HepG2 (cell line): ENCODE measurements around the gene ADGRF1. TPM values are rescaled to one million over a fixed set of nuclear protein-coding genes. Genes with fewer than 3 reads are reported as not detected.

ENCODE experiments used
- ADNP ChIP-seq: sonication (generic); formaldehyde crosslinking; IDR thresholded peaks from 2 replicates; pipeline ENCODE4 v1.4.0; 2020; ENCODE audit warnings: missing genetic modification reagents
- CHD4 ChIP-seq: fragments of 200-600 bp; sonication (generic); IDR thresholded peaks from 2 replicates; pipeline ENCODE4 v1.7.0; 2017; ENCODE audit warnings: mild to moderate bottlenecking, low read length, borderline replicate concordance
- CREB1 ChIP-seq, 2 experiments: fragments of 450-650 bp in 1 of 2; IDR thresholded peaks; 2 replicates each; pipeline ENCODE4 v1.6.1; 2016 to 2017; ENCODE audit warnings: control low read depth in 1 of 2, mild to moderate bottlenecking in 1 of 2, missing compliant biosample characterization in 1 of 2, missing genetic modification characterization in 1 of 2
- IKZF5 ChIP-seq: IDR thresholded peaks from 2 replicates; pipeline ENCODE4 v1.6.1; 2018; ENCODE audit warnings: missing genetic modification reagents, mild to moderate bottlenecking, missing compliant biosample characterization
- ISL2 ChIP-seq: sonication (generic); formaldehyde crosslinking; IDR thresholded peaks from 2 replicates; pipeline ENCODE4 v1.5.0; 2020; ENCODE audit warnings: missing genetic modification reagents
- KLF11 ChIP-seq: IDR thresholded peaks from 2 replicates; pipeline ENCODE4 v1.6.1; 2016; ENCODE audit warnings: missing compliant biosample characterization
- MYNN ChIP-seq: sonication (generic); formaldehyde crosslinking; IDR thresholded peaks from 2 replicates; pipeline ENCODE4 v1.4.0; 2020; ENCODE audit warnings: mild to moderate bottlenecking, low read depth, missing genetic modification reagents
- PHB2 ChIP-seq: fragments of 450-650 bp; IDR thresholded peaks from 2 replicates; pipeline ENCODE4 v1.6.1; 2018; ENCODE audit not compliant: partially characterized antibody
- PITX1 ChIP-seq: sonication (generic); formaldehyde crosslinking; IDR thresholded peaks from 2 replicates; pipeline ENCODE4 v1.5.1; 2020; ENCODE audit warnings: mild to moderate bottlenecking, missing genetic modification reagents
- RBM22 ChIP-seq: fragments of 200-400 bp; formaldehyde crosslinking; optimal IDR thresholded peaks from 2 replicates; pipeline ENCODE3; 2017; ENCODE audit warnings: mild to moderate bottlenecking, low read length, moderate library complexity
- SMAD1 ChIP-seq: sonication (generic); formaldehyde crosslinking; IDR thresholded peaks from 2 replicates; pipeline ENCODE4 v1.4.0; 2020; ENCODE audit warnings: missing genetic modification reagents, low read depth, mild to moderate bottlenecking, borderline replicate concordance
- SP4 ChIP-seq: sonication (generic); formaldehyde crosslinking; IDR thresholded peaks from 2 replicates; pipeline ENCODE4 v1.8.1; 2023; ENCODE audit warnings: mild to moderate bottlenecking, missing genetic modification reagents
- TCF7 ChIP-seq: sonication (generic); IDR thresholded peaks from 2 replicates; pipeline ENCODE4 v1.6.1; 2016; ENCODE audit warnings: antibody characterized with exemption, low read depth
- THAP11 ChIP-seq: IDR thresholded peaks from 2 replicates; pipeline ENCODE4 v1.6.1; 2016; ENCODE audit warnings: missing biosample characterization, missing genetic modification reagents
- ZBTB33 ChIP-seq: sonication (generic); formaldehyde crosslinking; IDR thresholded peaks from 2 replicates; pipeline ENCODE4 v1.4.0; 2020; ENCODE audit warnings: missing genetic modification reagents
- ZHX1 ChIP-seq: sonication (generic); formaldehyde crosslinking; IDR thresholded peaks from 2 replicates; pipeline ENCODE4 v1.8.1; 2022; ENCODE audit warnings: low read depth, mild to moderate bottlenecking, missing genetic modification reagents
- ZNF10 ChIP-seq: sonication (generic); formaldehyde crosslinking; IDR thresholded peaks from 2 replicates; pipeline ENCODE4 v1.4.0; 2020; ENCODE audit warnings: mild to moderate bottlenecking, low read depth, missing genetic modification reagents, borderline replicate concordance
- ZNF33A ChIP-seq: sonication (generic); formaldehyde crosslinking; IDR thresholded peaks from 2 replicates; pipeline ENCODE4 v1.5.1; 2020; ENCODE audit warnings: missing genetic modification reagents, mild to moderate bottlenecking, moderate library complexity, borderline replicate concordance
- ZNF580 ChIP-seq: IDR thresholded peaks from 2 replicates; pipeline ENCODE4 v1.6.1; 2016; ENCODE audit warnings: low read depth, borderline replicate concordance
- ZNF761 ChIP-seq: sonication (generic); formaldehyde crosslinking; conservative IDR thresholded peaks from 2 replicates; pipeline ENCODE4 v1.4.0; 2020; ENCODE audit warnings: mild to moderate bottlenecking, missing genetic modification reagents
- ZNF773 ChIP-seq: sonication (generic); formaldehyde crosslinking; IDR thresholded peaks from 2 replicates; pipeline ENCODE4 v1.4.0; 2020; ENCODE audit warnings: missing genetic modification reagents, borderline replicate concordance
- ZNF790 ChIP-seq: sonication (generic); formaldehyde crosslinking; IDR thresholded peaks from 2 replicates; pipeline ENCODE4 v1.8.0; 2022; ENCODE audit warnings: missing genetic modification reagents, mild to moderate bottlenecking, borderline replicate concordance
- ZSCAN20 ChIP-seq: sonication (generic); formaldehyde crosslinking; IDR thresholded peaks from 2 replicates; pipeline ENCODE4 v1.4.0; 2020; ENCODE audit warnings: missing genetic modification reagents, mild to moderate bottlenecking, borderline replicate concordance
- ZSCAN9 ChIP-seq: IDR thresholded peaks from 2 replicates; pipeline ENCODE4 v1.6.1; 2016; ENCODE audit warnings: borderline replicate concordance
- polyA plus RNA-seq, 8 experiments: library from polyadenylated mRNA; depleted of rRNA in 3 of 8; stranded (reverse) in 7 of 8; unstranded in 1 of 8; fragments of >200 nt; fragmentation: Illumina TruSeq in 4 of 8; extraction: Trizol in 4 of 8; gene quantifications; 2 replicates each; pipeline versions ENCODE4 v1.2.1 to v1.2.3, GENCODE V29; 2011 to 2016; ENCODE audit warnings: low read depth in 4 of 8, missing spikeins in 1 of 8, mixed read lengths in 1 of 8; ENCODE audit not compliant: insufficient read depth in 1 of 8
- total RNA-seq, 5 experiments: library from RNA; depleted of rRNA; stranded (reverse); fragments of >200 nt; fragmentation: Illumina TruSeq; extraction: Trizol; gene quantifications; 2 replicates each; pipeline ENCODE4 v1.2.3, GENCODE V29; 2016; ENCODE audit warnings: low read depth in 1 of 5

ADGRF1 gene
- total and polyA plus RNA-seq, 2 of the 13 experiments (the other 11 are each of a cell fraction or from before 2014, with no cell fraction given): not detected

- TF ChIP-seq ZNF580 (CRISPR knock-in tag) (no peak; the same call in 1 of the 2 replicates), TCF7 (peak; percentile 93), IKZF5 (CRISPR knock-in tag) (peak; percentile 94), KLF11 (CRISPR knock-in tag) (no peak), ZSCAN20 (CRISPR knock-in tag) (no peak), ZNF773 (CRISPR knock-in tag) (no peak), ADNP (CRISPR knock-in tag) (no peak), CHD4 (peak; percentile 70; the same call in 1 of the 2 replicates), THAP11 (peak; percentile 65), ZHX1 (CRISPR knock-in tag) (0 out of 2 replicates have a peak, but pooled peaks have one; percentile 29), CREB1 (IDR thresholded peaks at IDR 0.05) (0 out of 2 replicates have a peak, but pooled peaks have one; percentile 1), CREB1 (CRISPR knock-in tag; IDR thresholded peaks at IDR 0.05) (peak; percentile 75), SP4 (CRISPR knock-in tag) (no peak), ZNF33A (CRISPR knock-in tag) (no peak), SMAD1 (CRISPR knock-in tag) (no peak), RBM22 (no peak), PITX1 (CRISPR knock-in tag) (peak; percentile 86), ZNF790 (CRISPR knock-in tag) (no peak), ZNF761 (CRISPR knock-in tag) (no peak; the same call in 1 of the 2 replicates), ISL2 (CRISPR knock-in tag) (peak; percentile 99), ZBTB33 (no peak), ZNF10 (CRISPR knock-in tag) (no peak), PHB2 (no peak), ZSCAN9 (CRISPR knock-in tag) (peak; percentile 22), MYNN (CRISPR knock-in tag) (peak; percentile 31; the same call in 1 of the 2 replicates)
These were observed 33.7 kb upstream of the ADGRF1 start (continued) for GRCh38 chr6:47075741-47076421.
